Progenitor cell of endocrine pancreas (in vitro differentiated cells): Measurements from ENCODE around the gene KCNH1. TPM values are rescaled to one million over a fixed set of nuclear protein-coding genes. Genes with fewer than 3 reads are reported as not detected.

Source experiments
- DNase-seq: peaks from one replicate; pipeline ENCODE4 v3.0.0; 2021; ENCODE audit warnings: low spot score; ENCODE audit not compliant: unreplicated experiment
- H3K27ac Mint-ChIP-seq: 2 replicates; pipeline ENCODE4 v1.8.0; 2021; ENCODE audit warnings: mild to moderate bottlenecking, moderate library complexity, mixed read lengths
- H3K27me3 Mint-ChIP-seq: 2 replicates; pipeline ENCODE4 v1.8.0; 2021; ENCODE audit warnings: mixed read lengths
- H3K36me3 Mint-ChIP-seq: 2 replicates; pipeline ENCODE4 v1.8.0; 2022; ENCODE audit warnings: mixed read lengths; ENCODE audit not compliant: insufficient read depth
- H3K4me1 Mint-ChIP-seq: 2 replicates; pipeline ENCODE4 v1.8.0; 2021; ENCODE audit warnings: low read depth, mixed read lengths
- H3K4me3 Mint-ChIP-seq: 2 replicates; pipeline ENCODE4 v1.8.0; 2021; ENCODE audit warnings: low read depth, mild to moderate bottlenecking, moderate library complexity, mixed read lengths
- H3K9me3 Mint-ChIP-seq: 2 replicates; pipeline ENCODE4 v1.8.0; 2021; ENCODE audit warnings: low read depth, mixed read lengths
- CTCF ChIP-seq: fragments of 200-600 bp; sonication (generic); IDR thresholded peaks from one replicate; pipeline ENCODE4 v1.5.0; 2021; ENCODE audit warnings: antibody characterized with exemption, mild to moderate bottlenecking; ENCODE audit not compliant: unreplicated experiment
- total RNA-seq: library from RNA; stranded (reverse); gene quantifications from 2 replicates; pipeline ENCODE4 v1.2.1, GENCODE V29; 2021

The KCNH1 gene
- total RNA-seq, 1 donor from 2014 or later = 0.38 TPM

- H3K4me3 Mint-ChIP-seq = no peak overlapping the region
- no peaks in the 10 kb centered on the region for H3K27me3 Mint-ChIP-seq
- H3K9me3 Mint-ChIP-seq = no peaks in the 10 kb centered on the region
- no peak for TF ChIP-seq CTCF
- H3K27ac Mint-ChIP-seq = no peak overlapping the region
- no peak for DNase-seq
- H3K36me3 Mint-ChIP-seq = no peaks in the 10 kb centered on the region
- peaks cover 10% of the 10 kb centered on the region for H3K4me1 Mint-ChIP-seq
These were observed 212.9 kb downstream of the KCNH1 start for GRCh38 chr1:210920716-210921694.

- no peak for DNase-seq
- no peaks in the 10 kb centered on the region for H3K36me3 Mint-ChIP-seq
- peaks cover 11% of the 10 kb centered on the region for H3K4me1 Mint-ChIP-seq
- no peak overlapping the region for H3K27ac Mint-ChIP-seq
- no peaks in the 10 kb centered on the region for H3K27me3 Mint-ChIP-seq
- no peak overlapping the region for H3K4me3 Mint-ChIP-seq
- no peak for TF ChIP-seq CTCF
- no peaks in the 10 kb centered on the region for H3K9me3 Mint-ChIP-seq
These were observed 213.7 kb downstream of the KCNH1 start for GRCh38 chr1:210920258-210920657.

GRCh38 chr1:210918893-210919292 is 215.1 kb downstream of the KCNH1 start:
- H3K4me3 Mint-ChIP-seq = no peak overlapping the region
- H3K36me3 Mint-ChIP-seq = no peaks in the 10 kb centered on the region
- no peaks in the 10 kb centered on the region for H3K27me3 Mint-ChIP-seq
- H3K27ac Mint-ChIP-seq = no peak overlapping the region
- TF ChIP-seq CTCF = no peak
- H3K9me3 Mint-ChIP-seq = no peaks in the 10 kb centered on the region
- no peak for DNase-seq
- peaks cover 11% of the 10 kb centered on the region for H3K4me1 Mint-ChIP-seq

GRCh38 chr1:210917560-210918169 is 216.3 kb downstream of the KCNH1 start:
- Mint-ChIP-seq H3K9me3 (no peaks in the 10 kb centered on the region), H3K4me3 (no peak overlapping the region), H3K27me3 (no peaks in the 10 kb centered on the region), H3K27ac (no peak overlapping the region), H3K36me3 (no peaks in the 10 kb centered on the region), H3K4me1 (peaks cover 13% of the 10 kb centered on the region)
- no peak for DNase-seq
- no peak for TF ChIP-seq CTCF

GRCh38 chr1:210916548-210916947 is 217.4 kb downstream of the KCNH1 start:
- TF ChIP-seq CTCF = no peak
- Mint-ChIP-seq H3K27me3 (no peaks in the 10 kb centered on the region), H3K9me3 (no peaks in the 10 kb centered on the region), H3K27ac (no peak overlapping the region), H3K4me1 (peaks cover 21% of the 10 kb centered on the region), H3K36me3 (no peaks in the 10 kb centered on the region), H3K4me3 (no peak overlapping the region)
- DNase-seq = no peak
